GM10266 (cell line): ENCODE data around the gene WNT6.

Source experiments
- DNase-seq: peaks from one replicate; pipeline ENCODE4 v3.0.0; 2012; ENCODE audit errors: extremely low spot score
- CTCF ChIP-seq: IDR thresholded peaks from 2 replicates; pipeline ENCODE4 v1.5.1; 2012; ENCODE audit warnings: mild to moderate bottlenecking, low read depth; ENCODE audit not compliant: control insufficient read depth, insufficient read depth; ENCODE audit errors: missing control alignments

WNT6 gene

GRCh38 chr2:218853766-218854165 lies 5.8 kb upstream of the WNT6 start:
- no peak for TF ChIP-seq CTCF

GRCh38 chr2:218854860-218855259 lies 4.7 kb upstream of the WNT6 start:
- no peak for TF ChIP-seq CTCF

More at GRCh38 chr2:218853766-218854165, 5.8 kb upstream of the WNT6 start:
- DNase-seq = no peak

GRCh38 chr2:218855305-218856166 lies 4.1 kb upstream of the WNT6 start:
- no peak for DNase-seq
- no peak for TF ChIP-seq CTCF

More at GRCh38 chr2:218854860-218855259, 4.7 kb upstream of the WNT6 start:
- no peak for DNase-seq

- TF ChIP-seq CTCF = no peak
- DNase-seq = no peak
Observed at GRCh38 chr2:218856167-218856895, 3.3 kb upstream of the WNT6 start.

GRCh38 chr2:218856896-218857243 lies 2.7 kb upstream of the WNT6 start:
- DNase-seq = no peak
- TF ChIP-seq CTCF = no peak

GRCh38 chr2:218857371-218858137 lies 2.1 kb upstream of the WNT6 start:
- DNase-seq = no peak
- no peak for TF ChIP-seq CTCF

- no peak for TF ChIP-seq CTCF
- DNase-seq = no peak
Observed at GRCh38 chr2:218858138-218858445, 1.5 kb upstream of the WNT6 start.
